DMS114 treated with DMSO at 0.1 percent for 48 hours (cell line): Measurements from ENCODE around the gene OR2F1.
"Not testable (repeated sequence)": the region's sequence is repeated elsewhere in the genome, so short reads cannot be mapped to it uniquely, and the experiment has no call there.

Source experiments
- DNase-seq: peaks from one replicate; lab custom pipeline; 2025; ENCODE audit not compliant: unreplicated experiment; lab: John Stamatoyannopoulos, UW

The OR2F1 gene

DNA sequence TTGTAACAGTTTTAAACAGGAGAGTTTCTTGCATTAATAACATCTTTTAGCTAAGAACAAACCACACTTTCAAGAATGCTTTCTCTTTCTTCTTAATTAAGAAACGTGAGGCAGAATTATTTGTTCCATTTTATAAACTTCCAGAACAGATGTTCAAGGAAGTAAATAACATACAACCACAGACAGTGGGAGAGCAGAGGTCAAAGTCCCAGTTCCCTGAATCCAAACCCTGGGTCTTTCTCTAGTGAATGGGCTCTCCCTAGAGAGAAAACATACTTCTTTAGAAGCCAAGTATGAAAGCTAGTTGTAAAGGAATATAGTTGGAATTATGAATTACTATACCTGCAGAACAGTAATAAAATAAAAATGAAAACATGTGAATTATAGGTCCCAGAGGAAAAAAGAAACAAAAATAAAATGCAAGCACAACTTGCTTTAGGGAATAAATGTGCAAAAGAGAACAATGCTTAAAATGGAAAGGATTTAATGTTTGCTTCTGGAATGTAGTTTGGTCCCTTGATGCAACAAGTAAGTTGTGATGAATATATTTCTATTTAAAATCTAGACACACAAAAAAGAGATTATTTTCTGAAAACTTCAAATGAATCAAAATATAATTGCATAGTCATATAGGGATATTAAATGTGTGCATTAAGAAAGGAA is 51.5 kb downstream of the OR2F1 start:
- no peak for DNase-seq

DNA sequence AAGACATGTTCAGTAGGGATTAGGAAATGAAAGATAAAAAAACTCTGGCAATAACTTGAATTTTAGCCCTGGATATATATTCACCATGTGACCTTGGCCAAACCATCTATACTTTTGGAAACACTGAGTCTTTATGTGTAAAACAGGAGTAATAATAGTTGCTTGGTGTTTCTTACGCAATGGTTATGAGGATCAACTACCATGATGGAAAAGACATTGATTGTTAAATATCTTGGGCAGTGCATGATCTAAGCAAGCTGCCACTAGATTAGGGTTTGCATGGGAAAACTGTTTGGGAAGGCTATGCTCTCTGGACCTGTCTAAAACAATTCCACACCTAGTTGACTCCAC is 52.0 kb downstream of the OR2F1 start:
- no peak for DNase-seq

DNA sequence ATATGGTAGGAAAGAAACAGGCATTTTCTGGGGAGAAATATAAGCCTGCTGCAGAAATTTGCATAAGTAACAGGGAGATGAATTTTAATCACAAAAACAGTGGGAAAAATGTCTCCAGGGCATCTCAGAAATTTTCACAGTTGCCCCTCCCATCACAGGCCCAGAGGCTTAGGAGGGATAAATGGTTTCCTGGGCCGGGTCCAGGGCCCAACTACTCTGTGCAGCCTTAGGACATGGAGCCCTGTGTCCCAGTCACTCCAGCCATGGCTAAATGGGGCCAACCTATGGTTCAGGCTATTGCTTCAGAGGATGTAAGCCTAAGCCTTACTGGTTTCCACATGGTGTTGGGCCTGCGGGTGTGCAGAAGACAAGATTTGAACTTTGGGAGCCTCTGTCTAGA is 54.7 kb downstream of the OR2F1 start:
- DNase-seq, result no peak

- DNase-seq, result not testable (repeated sequence)
Measured at GRCh38 chr7:144010061-144010460, 55.4 kb downstream of the OR2F1 start.

DNA sequence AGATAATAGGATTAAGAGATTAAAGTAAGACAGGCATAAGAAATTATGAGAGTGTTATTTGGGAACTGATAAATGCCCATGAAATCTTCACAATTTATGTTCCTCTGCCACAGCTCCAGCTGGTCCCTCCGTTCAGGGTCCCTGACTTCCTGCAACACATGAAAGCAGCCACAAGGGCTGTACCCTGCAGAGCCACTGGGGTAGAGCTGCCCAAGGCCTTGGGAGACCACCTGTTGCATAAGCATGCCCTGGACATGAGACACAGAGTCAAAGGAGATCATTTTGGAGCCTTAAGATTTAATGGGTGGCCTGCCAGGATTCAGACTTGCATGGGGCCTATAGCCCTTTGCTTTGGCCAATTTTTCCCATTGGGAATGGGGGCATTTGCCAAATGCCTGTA is 56.2 kb downstream of the OR2F1 start:
- DNase-seq, result not testable (repeated sequence)

GRCh38 chr7:144011458-144012230 is 57.0 kb downstream of the OR2F1 start:
- no peak for DNase-seq
